ENCODE data around the gene TRIM67.

DNA sequence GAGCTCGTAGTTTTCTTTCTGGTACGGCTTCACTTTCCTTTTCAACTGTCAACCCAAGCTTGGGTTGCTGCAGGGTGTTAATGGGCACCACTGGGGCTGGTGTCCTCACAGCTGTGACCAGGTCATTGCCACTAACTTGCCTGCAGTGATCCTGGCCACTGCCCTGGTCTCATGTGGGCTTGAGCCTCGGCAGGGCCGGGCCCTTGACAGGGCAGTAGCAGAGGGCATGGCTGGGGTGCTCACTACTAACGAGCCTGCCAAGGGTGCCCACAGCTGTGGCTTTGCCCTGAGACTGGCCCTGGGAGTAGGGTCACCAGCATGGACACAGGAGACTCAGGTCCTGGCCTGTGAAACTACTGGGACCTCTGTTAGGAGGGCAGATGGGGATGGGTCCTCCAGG lies 47.7 kb downstream of the TRIM67 start:
- TF ChIP-seq, protein P1, sequence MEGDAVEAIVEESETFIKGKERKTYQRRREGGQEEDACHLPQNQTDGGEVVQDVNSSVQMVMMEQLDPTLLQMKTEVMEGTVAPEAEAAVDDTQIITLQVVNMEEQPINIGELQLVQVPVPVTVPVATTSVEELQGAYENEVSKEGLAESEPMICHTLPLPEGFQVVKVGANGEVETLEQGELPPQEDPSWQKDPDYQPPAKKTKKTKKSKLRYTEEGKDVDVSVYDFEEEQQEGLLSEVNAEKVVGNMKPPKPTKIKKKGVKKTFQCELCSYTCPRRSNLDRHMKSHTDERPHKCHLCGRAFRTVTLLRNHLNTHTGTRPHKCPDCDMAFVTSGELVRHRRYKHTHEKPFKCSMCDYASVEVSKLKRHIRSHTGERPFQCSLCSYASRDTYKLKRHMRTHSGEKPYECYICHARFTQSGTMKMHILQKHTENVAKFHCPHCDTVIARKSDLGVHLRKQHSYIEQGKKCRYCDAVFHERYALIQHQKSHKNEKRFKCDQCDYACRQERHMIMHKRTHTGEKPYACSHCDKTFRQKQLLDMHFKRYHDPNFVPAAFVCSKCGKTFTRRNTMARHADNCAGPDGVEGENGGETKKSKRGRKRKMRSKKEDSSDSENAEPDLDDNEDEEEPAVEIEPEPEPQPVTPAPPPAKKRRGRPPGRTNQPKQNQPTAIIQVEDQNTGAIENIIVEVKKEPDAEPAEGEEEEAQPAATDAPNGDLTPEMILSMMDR (IDR thresholded peaks at IDR 0.05), result no peak
- no peak for TF ChIP-seq EZH2 (IDR thresholded peaks at IDR 0.05; ENCODE audit: borderline replicate concordance, insufficient read depth, low read depth, low read length, poor library complexity, severe bottlenecking)
